GM23338 (cell line): ENCODE data around the gene HDDC3. TPM values are rescaled to one million over a fixed set of nuclear protein-coding genes. Genes with fewer than 3 reads are reported as not detected.

Experiments used
- ATAC-seq: fragments of 200-7000 bp; cut with Tn5 transposase; 3 replicates; pipeline ENCODE4 v1.9.1; 2020
- DNase-seq: peaks from one replicate; pipeline ENCODE4 v3.0.0-alpha.2; 2015; ENCODE audit warnings: low spot score
- H2AFZ ChIP-seq: fragments of 200-600 bp; sonication (generic); 2 replicates; pipeline ENCODE4 v1.8.0; 2016; ENCODE audit warnings: antibody characterized with exemption, mild to moderate bottlenecking, moderate library complexity
- H3F3A ChIP-seq: fragments of 200-600 bp; sonication (generic); replicated peaks from 2 replicates; pipeline ENCODE4 v1.8.0; 2017; ENCODE audit warnings: antibody characterized with exemption, mixed run types, low read depth
- H3K27ac ChIP-seq: fragments of 200-600 bp; sonication (generic); 2 replicates; pipeline ENCODE4 v1.6.1; 2016; ENCODE audit warnings: low read depth
- H3K27me3 ChIP-seq: fragments of 200-600 bp; sonication (generic); 2 replicates; pipeline ENCODE4 v1.8.0; 2016; ENCODE audit warnings: mild to moderate bottlenecking, mixed run types, moderate library complexity; ENCODE audit not compliant: insufficient read depth
- H3K36me3 ChIP-seq: fragments of 200-600 bp; sonication (generic); 2 replicates; pipeline ENCODE4 v1.8.0; 2016; ENCODE audit warnings: mild to moderate bottlenecking; ENCODE audit not compliant: insufficient read depth
- H3K4me1 ChIP-seq: fragments of 200-600 bp; sonication (generic); 2 replicates; pipeline ENCODE4 v1.8.0; 2016; ENCODE audit warnings: mild to moderate bottlenecking, moderate library complexity; ENCODE audit not compliant: insufficient read depth
- H3K4me2 ChIP-seq: fragments of 200-600 bp; sonication (generic); 2 replicates; pipeline ENCODE4 v1.7.1; 2017; ENCODE audit warnings: mixed run types
- H3K4me3 ChIP-seq: fragments of 200-600 bp; sonication (generic); 2 replicates; pipeline ENCODE4 v1.6.1; 2016; ENCODE audit warnings: mixed run types
- H3K79me2 ChIP-seq: fragments of 200-600 bp; sonication (generic); replicated peaks from 2 replicates; pipeline ENCODE4 v1.8.0; 2017; ENCODE audit warnings: mild to moderate bottlenecking; ENCODE audit not compliant: insufficient read depth
- H3K9me2 ChIP-seq: fragments of 200-600 bp; sonication (generic); 2 replicates; pipeline ENCODE4 v1.8.0; 2017; ENCODE audit not compliant: insufficient read depth
- H4K20me1 ChIP-seq: fragments of 200-600 bp; sonication (generic); replicated peaks from 2 replicates; pipeline ENCODE4 v1.8.0; 2017; ENCODE audit warnings: mild to moderate bottlenecking; ENCODE audit not compliant: insufficient read depth
- H3K27ac Mint-ChIP-seq: 2 replicates; pipeline ENCODE4 v1.8.0; 2020; ENCODE audit warnings: inconsistent platforms, mild to moderate bottlenecking, moderate library complexity, mixed read lengths
- H3K27me3 Mint-ChIP-seq: 3 replicates; pipeline ENCODE4 v1.8.0; 2022; ENCODE audit warnings: low read depth, mild to moderate bottlenecking, moderate library complexity, mixed read lengths, inconsistent platforms; ENCODE audit not compliant: insufficient read depth, poor library complexity
- H3K36me3 Mint-ChIP-seq: 3 replicates; pipeline ENCODE4 v1.8.0; 2021; ENCODE audit warnings: low read depth, mild to moderate bottlenecking, inconsistent platforms, moderate library complexity, mixed read lengths
- H3K4me1 Mint-ChIP-seq: 3 replicates; pipeline ENCODE4 v1.8.0; 2020; ENCODE audit warnings: mild to moderate bottlenecking, inconsistent platforms, mixed read lengths
- H3K4me3 Mint-ChIP-seq: 3 replicates; pipeline ENCODE4 v1.8.0; 2021; ENCODE audit warnings: moderate library complexity, mild to moderate bottlenecking, inconsistent platforms, mixed read lengths
- H3K9me3 Mint-ChIP-seq: 3 replicates; pipeline ENCODE4 v1.8.0; 2020; ENCODE audit warnings: moderate library complexity, mild to moderate bottlenecking, inconsistent platforms, mixed read lengths
- CREB1 ChIP-seq: fragments of 250-450 bp; sonication (Bioruptor Pico); IDR thresholded peaks from 2 replicates; pipeline ENCODE4 v1.5.0; 2020; ENCODE audit warnings: low read depth, mild to moderate bottlenecking, moderate library complexity
- ETS1 ChIP-seq: IDR thresholded peaks from 2 replicates; pipeline ENCODE4 v1.6.1; 2016; ENCODE audit warnings: antibody characterized with exemption
- EZH2phosphoT487 ChIP-seq: fragments of 200-600 bp; sonication (generic); IDR thresholded peaks from one replicate; pipeline ENCODE4 v1.8.1; 2018; ENCODE audit warnings: antibody characterized with exemption; ENCODE audit not compliant: unreplicated experiment
- NANOG ChIP-seq: IDR thresholded peaks from 2 replicates; pipeline ENCODE4 v1.6.1; 2016; ENCODE audit warnings: antibody characterized with exemption, borderline replicate concordance
- POLR2AphosphoS5 ChIP-seq: IDR thresholded peaks from 2 replicates; pipeline ENCODE4 v1.6.1; 2016; ENCODE audit warnings: antibody characterized with exemption, low read depth
- STAT1 ChIP-seq: IDR thresholded peaks from one replicate; pipeline ENCODE4 v1.6.1; 2016; ENCODE audit warnings: antibody characterized with exemption; ENCODE audit not compliant: unreplicated experiment
- ZNF331 ChIP-seq: fragments of 250-450 bp; sonication (Bioruptor Pico); IDR thresholded peaks from 2 replicates; pipeline ENCODE4 v1.5.0; 2020; ENCODE audit warnings: low read depth, mild to moderate bottlenecking, moderate library complexity
- polyA plus RNA-seq: library from polyadenylated mRNA; unstranded; fragments of >200 nt; fragmentation: Nextera tagmentation; extraction: Ambion mirVana; gene quantifications from 2 replicates; pipeline ENCODE4 v1.2.1, GENCODE V29; 2016
- total RNA-seq: library from RNA; depleted of rRNA; stranded (reverse); fragments of >200 nt; shearing (Covaris generic); gene quantifications from 2 replicates; pipeline ENCODE4 v1.2.3, GENCODE V29; 2014
- TF ChIP-seq, protein P1 (sequence below), 2 experiments: fragments of 200-600 bp in 1 of 2; sonication (generic) in 1 of 2; conservative IDR thresholded peaks; 2 replicates each; pipeline versions ENCODE4 v1.5.1 to v1.6.1; 2016 to 2017; ENCODE audit warnings: antibody characterized with exemption in 2 of 2, low read depth in 2 of 2, mild to moderate bottlenecking in 2 of 2, moderate library complexity in 1 of 2

The HDDC3 gene
- total and polyA plus RNA-seq, 2 experiments from 2014 or later, result 17.4 to 19.0 TPM

DNA sequence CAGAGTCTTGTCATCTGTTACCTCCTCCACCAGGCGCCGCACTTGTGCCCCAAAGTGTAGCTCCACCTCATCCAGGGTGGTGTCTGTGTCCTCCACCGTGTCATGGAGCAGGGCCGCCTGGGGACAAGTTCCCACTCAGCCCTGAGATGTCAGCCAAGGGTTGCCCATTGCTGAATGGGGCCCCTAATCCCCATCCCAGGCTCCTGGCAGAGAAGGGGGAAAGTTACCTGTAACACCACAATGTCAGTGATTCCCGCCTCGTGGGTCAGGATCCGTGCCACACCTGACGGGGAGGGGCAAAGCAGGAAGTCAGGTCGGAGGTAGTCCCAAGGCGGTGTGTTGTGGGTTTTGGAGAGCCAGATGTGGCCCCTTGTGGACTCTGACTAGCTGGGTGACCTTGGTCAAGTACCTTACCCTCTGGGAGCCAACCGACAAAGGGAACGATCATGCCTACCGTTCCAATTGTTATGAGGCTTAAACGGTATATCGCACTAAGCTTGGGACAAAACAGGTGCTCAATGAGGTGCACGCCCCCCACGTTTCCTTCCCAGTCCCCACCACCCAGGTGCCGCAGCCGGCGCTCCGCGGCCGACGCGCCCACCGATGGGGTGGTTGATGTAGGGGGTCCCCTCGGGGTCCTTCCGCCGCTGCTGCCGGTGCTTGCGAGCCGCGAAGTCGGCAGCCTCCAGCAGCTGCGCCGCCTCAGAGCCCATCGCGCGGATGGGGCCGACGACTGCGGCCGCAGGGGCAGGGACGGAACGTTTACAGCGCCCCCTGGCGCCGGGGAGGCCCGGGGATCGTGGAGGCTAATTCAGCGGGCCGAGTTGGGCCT is at the start of gene HDDC3 (continued):
- no peak for TF ChIP-seq STAT1

DNA sequence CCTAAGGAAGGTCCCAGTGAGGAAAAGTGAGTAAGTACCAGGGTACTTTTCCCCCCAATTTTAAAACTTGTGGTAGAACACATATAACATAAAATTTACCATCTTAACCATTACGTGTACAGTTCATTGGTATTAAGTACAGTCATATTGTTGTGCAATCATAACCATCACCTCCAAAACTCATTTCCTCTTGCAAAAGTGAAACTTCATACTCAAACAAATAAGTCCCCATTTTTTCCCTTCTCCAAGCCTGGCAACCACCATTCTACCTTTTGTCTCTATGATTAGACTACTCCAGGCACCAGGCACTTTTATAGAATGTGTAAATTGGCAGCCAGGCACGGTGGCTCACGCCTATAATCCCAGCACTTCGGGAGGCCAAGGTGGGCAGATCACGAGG is 49.8 kb upstream of the HDDC3 start:
- Histone ChIP-seq H3K4me2 (no peak overlapping the region), H4K20me1 (peaks cover 27% of the 10 kb centered on the region), H3K9me2 (no peaks in the 10 kb centered on the region), H2AFZ (no peak overlapping the region), H3F3A (no peaks in the 10 kb centered on the region), H3K27ac (no peak overlapping the region), H3K79me2 (peaks cover 39% of the 10 kb centered on the region), H3K36me3 (peaks cover 64% of the 10 kb centered on the region), H3K4me1 (no peaks in the 10 kb centered on the region), H3K4me3 (no peak overlapping the region), H3K27me3 (no peaks in the 10 kb centered on the region)
- no peak for DNase-seq
- no peak overlapping the region for H3K27ac Mint-ChIP-seq
- no peak for ATAC-seq
- peaks cover 78% of the 10 kb centered on the region for H3K36me3 Mint-ChIP-seq
- no peak for TF ChIP-seq CREB1 (CRISPR knock-in tag)
- TF ChIP-seq ZNF331, result no peak
- no peak for TF ChIP-seq EZH2phosphoT487
- TF ChIP-seq POLR2AphosphoS5, result no peak
- TF ChIP-seq ETS1, result no peak
- no peak for TF ChIP-seq NANOG
- no peaks in the 10 kb centered on the region for H3K27me3 Mint-ChIP-seq
- H3K4me1 Mint-ChIP-seq, result no peaks in the 10 kb centered on the region
- H3K4me3 Mint-ChIP-seq, result no peak overlapping the region
- H3K9me3 Mint-ChIP-seq, result no peaks in the 10 kb centered on the region

GRCh38 chr15:90981681-90982080 is 49.3 kb upstream of the HDDC3 start:
- Histone ChIP-seq H3K27ac (no peak overlapping the region), H4K20me1 (peaks cover 23% of the 10 kb centered on the region), H3K27me3 (no peaks in the 10 kb centered on the region), H3K4me1 (no peaks in the 10 kb centered on the region), H3K36me3 (peaks cover 66% of the 10 kb centered on the region), H3K9me2 (no peaks in the 10 kb centered on the region), H3K4me3 (no peak overlapping the region), H3K79me2 (peaks cover 34% of the 10 kb centered on the region), H2AFZ (no peak overlapping the region), H3F3A (no peaks in the 10 kb centered on the region), H3K4me2 (no peak overlapping the region)
- H3K4me1 Mint-ChIP-seq, result no peaks in the 10 kb centered on the region
- ATAC-seq (no peak), DNase-seq (no peak)
- no peaks in the 10 kb centered on the region for H3K27me3 Mint-ChIP-seq
- H3K36me3 Mint-ChIP-seq, result peaks cover 81% of the 10 kb centered on the region
- TF ChIP-seq NANOG (no peak), ETS1 (no peak), CREB1 (CRISPR knock-in tag) (no peak), ZNF331 (no peak)
- TF ChIP-seq, protein P1, sequence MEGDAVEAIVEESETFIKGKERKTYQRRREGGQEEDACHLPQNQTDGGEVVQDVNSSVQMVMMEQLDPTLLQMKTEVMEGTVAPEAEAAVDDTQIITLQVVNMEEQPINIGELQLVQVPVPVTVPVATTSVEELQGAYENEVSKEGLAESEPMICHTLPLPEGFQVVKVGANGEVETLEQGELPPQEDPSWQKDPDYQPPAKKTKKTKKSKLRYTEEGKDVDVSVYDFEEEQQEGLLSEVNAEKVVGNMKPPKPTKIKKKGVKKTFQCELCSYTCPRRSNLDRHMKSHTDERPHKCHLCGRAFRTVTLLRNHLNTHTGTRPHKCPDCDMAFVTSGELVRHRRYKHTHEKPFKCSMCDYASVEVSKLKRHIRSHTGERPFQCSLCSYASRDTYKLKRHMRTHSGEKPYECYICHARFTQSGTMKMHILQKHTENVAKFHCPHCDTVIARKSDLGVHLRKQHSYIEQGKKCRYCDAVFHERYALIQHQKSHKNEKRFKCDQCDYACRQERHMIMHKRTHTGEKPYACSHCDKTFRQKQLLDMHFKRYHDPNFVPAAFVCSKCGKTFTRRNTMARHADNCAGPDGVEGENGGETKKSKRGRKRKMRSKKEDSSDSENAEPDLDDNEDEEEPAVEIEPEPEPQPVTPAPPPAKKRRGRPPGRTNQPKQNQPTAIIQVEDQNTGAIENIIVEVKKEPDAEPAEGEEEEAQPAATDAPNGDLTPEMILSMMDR (conservative IDR thresholded peaks at IDR 0.05; ENCODE audit: low read depth in 2 of 2), result no peak
- no peak overlapping the region for H3K4me3 Mint-ChIP-seq
- no peak overlapping the region for H3K27ac Mint-ChIP-seq
- H3K9me3 Mint-ChIP-seq, result no peaks in the 10 kb centered on the region
